ENCODE data around the gene PPP2R2D. TPM values are rescaled to one million over a fixed set of nuclear protein-coding genes. Genes with fewer than 3 reads are reported as not detected.

Gene PPP2R2D
- total RNA-seq, 2 experiments from 2014 or later, result 32.6 to 32.9 TPM

GRCh38 chr10:131977323-131978096, 76.7 kb downstream of the PPP2R2D start:
- no peaks in the 10 kb centered on the region for H3K27me3 ChIP-seq (ENCODE audit: control insufficient read depth in 1 of 2, insufficient read depth in 2 of 2, low read length in 2 of 2)
- intact Hi-C loops (cut with DNase I, micrococcal nuclease), result loop anchor here in 1 of 2 experiments (10.0 kb wide), 1 partner anchor 177 kb away; no protein-coding TSS in a partner anchor
- H3K4me3 ChIP-seq (ENCODE audit: low read length), result no peak overlapping the region
- H3K4me1 ChIP-seq (ENCODE audit: insufficient read depth, low read length), result peaks cover 87% of the 10 kb centered on the region
- CTCF ChIA-PET, result no interaction called here
- H3K27ac ChIP-seq (ENCODE audit: low read depth in 1 of 2, low read length in 2 of 2), result no peak overlapping the region
- H3K27ac Mint-ChIP-seq, result peak overlapping the region; percentile 94
- no peak for DNase-seq
- H3K27me3 Mint-ChIP-seq, result no peaks in the 10 kb centered on the region
- H3K4me3 Mint-ChIP-seq, result peak overlapping the region; percentile 49
- no peaks in the 10 kb centered on the region for H3K9me3 ChIP-seq (ENCODE audit: control insufficient read depth in 1 of 2, insufficient read depth in 1 of 2, low read length in 2 of 2)
- peaks cover 88% of the 10 kb centered on the region for H3K4me1 Mint-ChIP-seq (ENCODE audit: low read depth)
- POLR2A ChIA-PET, result no interaction called here
- TF ChIP-seq CTCF (IDR thresholded peaks at IDR 0.05), result no peak
- no peaks in the 10 kb centered on the region for H3K9me3 Mint-ChIP-seq
- H3K36me3 ChIP-seq (ENCODE audit: insufficient read depth, low read length), result no peaks in the 10 kb centered on the region
- H3K36me3 Mint-ChIP-seq (ENCODE audit: low read depth), result peaks cover 17% of the 10 kb centered on the region
- no peak for ATAC-seq (ENCODE audit: poor library complexity)

GRCh38 chr10:131978366-131978765, 77.6 kb downstream of the PPP2R2D start:
- Histone ChIP-seq H3K4me3 (ENCODE audit: low read length) (no peak overlapping the region), H3K27me3 (ENCODE audit: control insufficient read depth in 1 of 2, insufficient read depth in 2 of 2, low read length in 2 of 2) (no peaks in the 10 kb centered on the region), H3K36me3 (ENCODE audit: insufficient read depth, low read length) (no peaks in the 10 kb centered on the region), H3K27ac (ENCODE audit: low read depth in 1 of 2, low read length in 2 of 2) (peak overlapping the region in 1 of 2 donors; percentile 15), H3K4me1 (ENCODE audit: insufficient read depth, low read length) (peaks cover 85% of the 10 kb centered on the region), H3K9me3 (ENCODE audit: control insufficient read depth in 1 of 2, insufficient read depth in 1 of 2, low read length in 2 of 2) (no peaks in the 10 kb centered on the region)
- TF ChIP-seq CTCF (IDR thresholded peaks at IDR 0.05), result no peak
- Mint-ChIP-seq H3K27ac (peak overlapping the region; percentile 94), H3K27me3 (no peaks in the 10 kb centered on the region), H3K9me3 (no peaks in the 10 kb centered on the region), H3K36me3 (ENCODE audit: low read depth) (peaks cover 11% of the 10 kb centered on the region), H3K4me3 (peak overlapping the region; percentile 49), H3K4me1 (ENCODE audit: low read depth) (peaks cover 79% of the 10 kb centered on the region)
- ChIA-PET POLR2A (interaction anchor here (1.0 kb wide), 1 partner anchor 73 kb away, joined by 3 read pairs; no protein-coding TSS in a partner anchor), CTCF (no interaction called here)
- no peak for ATAC-seq (ENCODE audit: poor library complexity)
- DNase-seq, result no peak
- intact Hi-C loops (cut with DNase I, micrococcal nuclease), result loop anchor here in 1 of 2 experiments (10.0 kb wide), 1 partner anchor 176 kb away; no protein-coding TSS in a partner anchor

- H3K9me3 ChIP-seq (ENCODE audit: control insufficient read depth in 1 of 2, insufficient read depth in 1 of 2, low read length in 2 of 2), result no peaks in the 10 kb centered on the region
- Mint-ChIP-seq H3K9me3 (no peaks in the 10 kb centered on the region), H3K4me1 (ENCODE audit: low read depth) (peaks cover 74% of the 10 kb centered on the region), H3K4me3 (peak overlapping the region; percentile 84), H3K27me3 (no peaks in the 10 kb centered on the region), H3K27ac (peak overlapping the region; percentile 94), H3K36me3 (ENCODE audit: low read depth) (peaks cover 11% of the 10 kb centered on the region)
- intact Hi-C loops (cut with DNase I, micrococcal nuclease), result loop anchor here in 1 of 2 experiments (10.0 kb wide), 1 partner anchor 176 kb away; no protein-coding TSS in a partner anchor
- no peak overlapping the region for H3K4me3 ChIP-seq (ENCODE audit: low read length)
- ATAC-seq (ENCODE audit: poor library complexity) (no peak), DNase-seq (no peak)
- ChIA-PET POLR2A (interaction anchor here (1.0 kb wide), 1 partner anchor 74 kb away, joined by 3 read pairs; no protein-coding TSS in a partner anchor), CTCF (no interaction called here)
- H3K36me3 ChIP-seq (ENCODE audit: insufficient read depth, low read length), result no peaks in the 10 kb centered on the region
- no peak for TF ChIP-seq CTCF (IDR thresholded peaks at IDR 0.05)
- H3K4me1 ChIP-seq (ENCODE audit: insufficient read depth, low read length), result peaks cover 80% of the 10 kb centered on the region
- no peaks in the 10 kb centered on the region for H3K27me3 ChIP-seq (ENCODE audit: control insufficient read depth in 1 of 2, insufficient read depth in 2 of 2, low read length in 2 of 2)
- H3K27ac ChIP-seq (ENCODE audit: low read depth in 1 of 2, low read length in 2 of 2), result no peak overlapping the region
These were observed 78.0 kb downstream of the PPP2R2D start for GRCh38 chr10:131978851-131979250.

All from CD4-positive, alpha-beta T cell (primary cell).